SKM-1 treated with dmso at 0.1 percent for 144 hours (cell line): Measurements from ENCODE around the gene IL3.
A peak's percentile ranks its signal among the peaks of the same experiment; 100 is the strongest.

Experiments used
- DNase-seq: peaks from one replicate; lab custom pipeline; 2025; ENCODE audit not compliant: unreplicated experiment; lab: John Stamatoyannopoulos, UW

The IL3 gene

GRCh38 chr5:132056610-132057497, 3.6 kb upstream of the IL3 start:
- DNase-seq = no peak

- no peak for DNase-seq
Observed at GRCh38 chr5:132057498-132058255, 2.8 kb upstream of the IL3 start.

- no peak for DNase-seq
Observed at GRCh38 chr5:132058646-132059042, 1.8 kb upstream of the IL3 start.

DNA sequence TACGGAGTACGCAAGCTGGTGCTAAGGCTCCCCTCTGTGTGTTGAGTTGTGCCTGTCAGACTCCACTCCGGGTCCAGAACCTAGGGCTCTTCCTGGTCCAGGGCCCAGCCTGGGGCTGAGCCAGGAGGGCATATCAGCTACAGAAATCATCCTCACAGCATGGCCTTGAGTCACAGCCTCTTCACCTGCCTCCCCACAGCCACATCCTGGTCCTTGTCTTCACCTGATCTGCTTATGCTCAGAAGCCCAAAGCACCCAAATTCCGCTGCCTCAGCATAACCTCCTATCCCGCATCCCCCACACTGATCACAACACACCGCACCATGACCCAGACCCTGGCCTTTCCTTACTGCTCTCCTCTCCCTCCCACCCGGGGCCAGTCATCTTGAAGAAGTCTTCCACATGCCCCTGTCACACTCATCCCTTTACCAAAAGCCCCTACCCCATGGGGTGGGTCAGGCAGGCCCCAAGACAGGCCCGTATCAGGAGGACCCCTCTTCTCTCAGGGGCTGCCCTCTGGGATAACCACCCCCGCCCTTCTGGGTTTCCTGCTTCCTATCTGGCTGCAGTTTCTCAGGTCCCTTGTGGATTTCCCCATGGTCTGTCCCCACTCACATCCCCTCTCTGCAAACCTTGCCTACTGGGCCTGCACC, 1.3 kb upstream of the IL3 start:
- DNase-seq = no peak

GRCh38 chr5:132059696-132060500, 557 bp upstream of the IL3 start:
- no peak for DNase-seq

DNA sequence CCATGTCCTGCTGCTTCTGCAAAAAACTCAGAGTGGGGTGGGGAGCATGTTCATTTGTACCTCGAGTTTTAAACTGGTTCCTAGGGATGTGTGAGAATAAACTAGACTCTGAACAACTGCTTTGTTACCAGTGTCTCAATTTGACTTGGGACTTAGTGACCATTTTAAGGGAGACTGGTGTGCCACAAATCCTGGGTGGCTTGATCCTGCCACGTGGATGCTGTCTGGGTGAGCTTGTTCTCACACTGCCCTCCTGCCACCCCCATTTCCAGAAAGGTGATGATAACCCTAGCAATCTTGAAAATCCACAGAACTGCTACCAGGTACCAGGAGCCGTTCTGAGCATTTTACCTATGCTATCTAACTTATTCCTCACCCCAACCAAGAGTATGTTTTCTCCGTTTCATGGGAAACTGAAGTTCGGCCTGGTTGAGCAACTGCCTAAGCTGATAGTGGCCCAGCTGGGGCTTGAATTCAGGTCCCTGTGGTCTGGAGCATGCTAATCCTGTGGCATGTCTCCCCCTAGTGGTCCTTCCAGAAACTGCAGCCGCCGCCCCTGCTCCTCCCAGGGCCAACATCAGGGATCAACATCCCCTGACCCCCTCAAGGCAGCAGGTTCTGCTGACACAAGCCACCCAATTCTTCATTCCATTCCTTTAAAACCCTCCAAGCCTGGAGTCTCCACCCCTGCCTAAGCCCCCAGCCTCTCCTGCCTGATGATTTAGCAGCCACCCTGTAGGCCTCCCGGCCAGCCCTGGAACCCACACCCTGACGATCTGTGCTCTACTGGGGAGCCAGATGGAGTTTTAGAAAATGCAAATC, 2.8 kb downstream of the IL3 start:
- DNase-seq = peak; percentile 56

DNA sequence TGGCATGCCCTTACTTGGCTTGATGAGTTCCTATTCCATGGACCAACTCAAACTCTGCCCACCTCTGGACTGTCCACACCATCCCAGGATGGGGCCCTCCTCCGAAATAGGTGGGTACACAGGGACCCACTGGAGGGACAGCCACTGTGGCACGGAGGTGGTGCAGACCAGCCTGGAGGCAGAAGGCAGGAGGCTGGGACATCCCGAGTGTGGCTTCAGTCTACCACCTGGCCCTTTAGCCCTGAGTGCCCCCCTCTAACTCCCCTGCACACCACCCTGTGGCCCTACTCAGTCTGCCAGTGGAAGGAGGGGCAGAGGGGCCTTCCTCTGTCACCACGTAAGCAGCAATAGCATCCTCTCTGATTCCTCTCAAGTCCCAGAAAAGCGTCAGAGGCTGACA, 3.7 kb downstream of the IL3 start:
- no peak for DNase-seq

DNA sequence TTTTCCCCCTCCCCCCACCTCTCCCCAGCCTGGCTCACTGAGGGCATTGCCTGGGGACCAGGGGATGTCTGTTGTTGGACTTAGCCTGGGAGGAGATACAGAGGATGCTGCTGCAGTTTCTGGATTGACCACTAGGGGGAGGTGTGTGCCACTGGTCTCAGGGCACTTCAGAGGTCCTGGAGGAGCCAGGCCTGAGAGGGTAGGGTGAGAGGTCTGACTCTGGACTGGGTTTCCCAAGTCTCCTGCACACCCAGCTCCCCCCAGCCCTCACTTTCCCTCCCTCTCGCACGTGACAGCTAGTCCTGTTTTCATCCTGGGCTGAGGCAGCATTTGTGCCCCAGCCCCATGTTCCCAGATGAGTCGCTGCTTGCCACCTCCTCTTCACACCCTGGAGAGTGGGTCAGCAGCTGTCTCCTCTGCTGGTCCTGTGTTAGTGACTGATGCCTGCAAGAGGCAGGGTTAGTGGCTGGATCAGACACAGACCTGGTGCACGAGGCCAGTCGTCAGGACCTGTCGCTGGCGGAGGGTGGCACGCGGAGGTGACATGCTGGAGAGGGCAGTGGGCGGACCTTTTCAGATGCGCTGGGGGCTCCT, 4.4 kb downstream of the IL3 start:
- peak; percentile 60 for DNase-seq

GRCh38 chr5:132065351-132065937, 5.0 kb downstream of the IL3 start:
- peak; percentile 54 for DNase-seq

GRCh38 chr5:132065951-132066701, 5.7 kb downstream of the IL3 start:
- DNase-seq = no peak

DNA sequence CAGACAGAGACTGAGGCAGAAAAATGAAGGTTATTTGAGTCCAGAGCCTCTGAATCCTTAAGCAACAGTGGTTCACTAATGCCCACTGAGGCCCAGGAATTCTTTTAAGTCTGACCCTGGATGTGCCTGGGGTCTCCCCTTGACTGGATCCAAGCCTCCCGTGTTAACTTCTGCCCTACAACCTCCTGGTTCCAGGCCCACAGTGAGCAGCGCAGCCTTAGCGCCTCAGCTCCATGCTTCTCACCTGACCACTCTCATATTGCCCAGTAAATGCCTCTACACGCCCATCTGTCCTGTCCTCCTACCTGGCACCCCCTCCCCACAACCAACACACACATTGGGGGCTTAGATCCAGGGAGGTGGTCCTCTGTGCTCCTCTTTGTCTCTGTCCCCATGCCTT, 6.4 kb downstream of the IL3 start:
- DNase-seq = no peak

DNA sequence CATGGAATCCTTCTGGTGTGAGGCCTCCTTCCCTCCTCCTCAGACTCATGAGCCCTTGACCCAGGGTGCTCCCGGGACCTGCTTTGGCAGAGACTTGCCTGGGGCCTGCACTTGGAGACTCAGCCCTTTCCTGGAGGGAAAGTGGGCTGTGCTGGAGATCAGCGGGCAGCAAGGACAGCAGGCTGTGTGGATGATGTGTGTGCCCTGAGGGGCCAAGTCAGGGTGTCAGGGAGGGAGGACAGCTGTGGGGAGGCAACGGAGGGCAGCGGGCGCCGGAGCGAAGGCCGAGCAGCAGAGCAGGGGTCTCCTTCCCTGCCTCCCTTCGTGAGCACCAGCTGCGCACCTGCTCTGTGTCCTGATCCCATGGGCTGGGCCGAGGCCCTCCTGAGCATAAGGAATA, 7.0 kb downstream of the IL3 start:
- DNase-seq = no peak

DNA sequence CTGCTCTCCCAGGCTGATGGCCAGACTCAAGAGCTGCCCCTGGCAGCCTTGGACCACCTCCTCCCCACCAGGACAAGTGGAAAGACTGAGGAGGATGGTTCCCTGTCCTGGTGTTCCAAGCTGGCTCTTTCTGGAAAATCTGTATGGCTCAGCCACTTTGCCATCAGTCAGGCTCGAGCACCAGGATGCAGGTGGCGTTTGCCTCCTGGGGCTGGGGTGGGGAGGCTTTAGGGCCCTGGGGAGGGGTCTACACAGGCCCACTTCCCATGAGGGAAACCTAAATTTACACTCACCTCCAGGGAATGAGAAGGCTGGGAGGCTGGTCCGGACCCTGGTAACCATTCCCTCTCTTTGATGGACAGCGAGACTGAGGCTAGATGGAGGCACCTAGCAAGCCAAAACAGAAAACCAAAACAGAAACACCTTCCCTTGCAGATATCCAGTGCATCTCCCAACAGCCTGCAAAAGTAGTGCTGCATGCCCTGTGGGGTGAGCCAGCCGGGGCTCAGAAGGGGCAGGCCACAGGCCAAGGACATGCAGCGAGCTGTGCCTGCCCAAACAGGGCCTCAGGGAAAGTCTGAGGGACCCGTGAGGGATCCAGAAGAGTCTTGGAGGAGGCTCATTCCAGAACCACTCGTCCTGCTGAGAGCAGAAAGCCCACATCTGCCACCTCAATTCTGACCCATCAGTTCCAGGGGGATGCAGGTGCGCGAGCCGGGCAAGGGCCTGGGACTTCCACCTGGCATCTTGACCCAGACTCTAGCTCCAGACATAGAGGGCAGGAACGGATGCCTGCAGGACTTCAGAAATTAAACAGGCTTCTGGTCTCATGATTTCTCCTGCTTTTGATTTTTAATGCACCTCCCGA, 7.7 kb downstream of the IL3 start:
- DNase-seq = no peak

DNA sequence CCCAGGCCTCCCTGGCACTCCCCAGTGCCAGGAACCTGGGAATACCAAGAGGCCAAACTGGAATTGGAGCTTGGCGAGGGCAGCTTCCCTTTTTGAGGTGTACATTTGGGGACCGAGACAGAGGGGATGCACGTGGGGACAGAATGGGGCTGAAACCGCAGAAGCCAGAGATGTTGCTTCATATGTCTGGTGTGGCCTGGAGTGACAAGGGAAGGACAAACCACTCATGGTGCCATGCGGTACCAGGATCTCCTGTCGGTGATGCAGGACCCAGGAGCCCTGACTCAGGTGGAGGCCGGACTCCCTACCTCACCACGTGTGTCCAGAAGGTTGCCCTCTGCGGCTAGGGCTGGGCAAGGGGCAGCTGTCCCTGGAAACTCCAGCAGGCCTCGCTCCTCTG, 9.1 kb downstream of the IL3 start:
- peak; percentile 50 for DNase-seq

GRCh38 chr5:132069994-132070393, 9.5 kb downstream of the IL3 start:
- no peak for DNase-seq

GRCh38 chr5:132070460-132071337, 10.2 kb downstream of the IL3 start:
- no peak for DNase-seq

DNA sequence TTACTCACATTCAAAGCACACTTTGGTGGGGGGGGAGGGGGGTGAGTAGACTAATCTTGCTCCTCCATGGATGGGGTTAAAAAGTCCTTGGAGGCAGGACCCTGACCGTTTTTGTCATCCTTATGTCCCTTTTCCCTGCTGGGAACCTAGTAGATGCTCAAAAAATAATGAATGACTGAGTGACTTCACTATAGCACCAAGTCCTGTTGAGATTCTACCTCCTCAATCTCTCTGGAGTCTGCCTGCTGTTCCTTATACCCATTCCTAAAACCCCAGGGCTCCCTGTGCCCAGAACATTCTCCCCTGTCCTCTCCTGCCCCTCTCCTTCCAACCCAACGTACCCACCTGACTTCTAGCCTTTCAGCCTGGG, 10.9 kb downstream of the IL3 start:
- DNase-seq = no peak
